ENCODE data around the gene MYO18B.

Gene MYO18B

DNA sequence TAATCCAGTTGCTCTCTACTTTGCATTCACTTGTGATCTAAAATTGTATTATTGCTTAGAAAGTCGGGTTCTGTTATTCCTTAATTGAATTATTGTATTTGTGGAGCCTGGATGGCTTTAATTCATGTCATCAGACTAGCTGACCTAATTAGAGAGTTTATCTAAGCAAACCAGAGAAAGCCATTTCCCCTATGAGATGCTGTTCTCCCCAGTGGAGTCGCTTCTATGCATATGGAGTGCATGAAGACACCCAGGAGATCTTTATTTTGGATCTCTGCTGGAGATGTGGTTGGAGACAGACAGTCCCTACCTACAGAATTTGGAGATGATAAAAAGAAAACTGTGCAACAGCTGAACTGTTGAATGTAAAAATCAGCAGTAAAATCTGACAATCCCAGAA, 45.2 kb upstream of the MYO18B start:
- no peak for TF ChIP-seq MYC (IDR thresholded peaks at IDR 0.05; ENCODE audit: low read depth, low read length)
- no peak for TF ChIP-seq POLR2A (IDR thresholded peaks at IDR 0.05; ENCODE audit: extremely low read depth, insufficient read length)
- no peak for TF ChIP-seq CTCF (IDR thresholded peaks at IDR 0.05; ENCODE audit: low read depth, low read length)
- no peak for TF ChIP-seq MAX (IDR thresholded peaks at IDR 0.05; ENCODE audit: low read depth, low read length)
- DNase-seq (ENCODE audit: low read depth): no peak
- no peak overlapping the region for H3K4me3 ChIP-seq (ENCODE audit: low read depth, low read length)

DNA sequence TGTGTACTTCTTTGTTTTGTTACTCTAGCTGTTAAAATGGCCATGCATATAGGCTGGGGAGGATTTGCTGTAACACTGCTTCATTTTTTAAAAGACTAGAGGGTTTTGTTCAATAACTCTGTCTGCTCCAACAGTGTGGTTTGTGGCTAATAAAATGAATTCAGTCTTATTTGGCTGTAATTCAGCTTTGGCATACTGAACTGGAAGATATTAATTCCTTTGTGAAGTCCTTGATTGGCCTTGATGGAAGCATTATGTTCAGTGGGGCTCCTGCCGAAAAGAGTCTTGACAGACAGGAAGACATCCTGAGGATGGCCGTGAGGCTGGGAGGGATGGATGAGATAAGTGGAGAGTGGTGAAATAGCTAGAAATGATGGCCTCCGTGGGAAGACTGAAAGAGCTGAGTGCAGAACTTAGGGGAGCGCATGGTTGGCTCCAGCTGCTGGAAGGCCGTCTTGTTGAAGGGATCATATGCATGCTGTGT, 44.8 kb upstream of the MYO18B start:
- H3K4me3 ChIP-seq (ENCODE audit: low read depth, low read length): no peak overlapping the region
- no peak for TF ChIP-seq MYC (IDR thresholded peaks at IDR 0.05; ENCODE audit: low read depth, low read length)
- no peak for TF ChIP-seq POLR2A (IDR thresholded peaks at IDR 0.05; ENCODE audit: extremely low read depth, insufficient read length)
- TF ChIP-seq CTCF (IDR thresholded peaks at IDR 0.05; ENCODE audit: low read depth, low read length): no peak
- TF ChIP-seq MAX (IDR thresholded peaks at IDR 0.05; ENCODE audit: low read depth, low read length): no peak
- no peak for DNase-seq (ENCODE audit: low read depth)

- TF ChIP-seq POLR2A (IDR thresholded peaks at IDR 0.05; ENCODE audit: extremely low read depth, insufficient read length) (no peak), CTCF (IDR thresholded peaks at IDR 0.05; ENCODE audit: low read depth, low read length) (no peak), MYC (IDR thresholded peaks at IDR 0.05; ENCODE audit: low read depth, low read length) (no peak), MAX (IDR thresholded peaks at IDR 0.05; ENCODE audit: low read depth, low read length) (no peak)
- no peak overlapping the region for H3K4me3 ChIP-seq (ENCODE audit: low read depth, low read length)
- DNase-seq (ENCODE audit: low read depth): no peak
These were observed 44.0 kb upstream of the MYO18B start for GRCh38 chr22:25697978-25698377.

DNA sequence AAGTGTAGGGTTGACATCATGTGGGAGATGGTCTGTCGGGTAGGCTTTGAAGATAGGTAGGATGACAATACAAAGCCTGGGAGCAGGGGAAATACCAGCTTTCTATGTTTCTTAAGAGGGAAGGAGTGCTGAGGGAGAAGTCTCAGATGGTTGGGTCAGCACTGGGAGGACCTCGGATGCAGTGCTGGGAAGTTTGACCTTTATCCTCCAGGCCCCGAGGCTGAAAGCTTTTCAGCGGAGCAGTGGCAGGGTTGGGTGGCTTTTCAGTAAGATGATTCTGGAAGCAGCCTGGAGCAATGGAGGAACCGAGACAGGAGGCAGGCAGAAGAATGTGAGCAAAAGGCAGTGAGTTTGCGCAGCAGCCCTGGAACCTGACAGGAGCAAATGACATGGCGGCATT, 43.5 kb upstream of the MYO18B start:
- TF ChIP-seq MAX (IDR thresholded peaks at IDR 0.05; ENCODE audit: low read depth, low read length): no peak
- no peak for DNase-seq (ENCODE audit: low read depth)

DNA sequence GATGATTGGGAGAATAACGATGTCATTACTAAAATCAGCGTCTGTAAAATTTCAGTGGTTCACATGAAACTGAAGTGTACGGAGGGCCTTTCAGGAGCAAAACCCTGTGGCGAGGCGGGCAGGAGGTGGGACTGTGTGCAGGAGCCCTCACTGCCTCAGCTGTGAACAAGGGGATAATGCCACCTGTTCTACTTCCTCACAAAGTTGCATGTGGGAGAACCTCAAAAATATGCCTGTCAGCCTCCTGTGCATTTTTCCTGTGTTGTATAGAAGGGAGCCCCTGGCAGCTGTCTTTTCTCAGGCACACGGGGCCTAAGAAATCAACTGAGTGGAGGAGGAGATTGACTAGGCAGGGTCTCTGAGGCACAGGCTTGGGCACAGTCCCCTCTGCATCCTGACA, 43.0 kb upstream of the MYO18B start:
- no peak for DNase-seq (ENCODE audit: low read depth)
- no peak overlapping the region for H3K4me3 ChIP-seq (ENCODE audit: low read depth, low read length)
- TF ChIP-seq CTCF (IDR thresholded peaks at IDR 0.05; ENCODE audit: low read depth, low read length) (no peak), MAX (IDR thresholded peaks at IDR 0.05; ENCODE audit: low read depth, low read length) (no peak), MYC (IDR thresholded peaks at IDR 0.05; ENCODE audit: low read depth, low read length) (no peak), POLR2A (IDR thresholded peaks at IDR 0.05; ENCODE audit: extremely low read depth, insufficient read length) (no peak)

More for the DNA sequence above, 43.5 kb upstream of the MYO18B start:
- H3K4me3 ChIP-seq (ENCODE audit: low read depth, low read length): no peak overlapping the region

DNA sequence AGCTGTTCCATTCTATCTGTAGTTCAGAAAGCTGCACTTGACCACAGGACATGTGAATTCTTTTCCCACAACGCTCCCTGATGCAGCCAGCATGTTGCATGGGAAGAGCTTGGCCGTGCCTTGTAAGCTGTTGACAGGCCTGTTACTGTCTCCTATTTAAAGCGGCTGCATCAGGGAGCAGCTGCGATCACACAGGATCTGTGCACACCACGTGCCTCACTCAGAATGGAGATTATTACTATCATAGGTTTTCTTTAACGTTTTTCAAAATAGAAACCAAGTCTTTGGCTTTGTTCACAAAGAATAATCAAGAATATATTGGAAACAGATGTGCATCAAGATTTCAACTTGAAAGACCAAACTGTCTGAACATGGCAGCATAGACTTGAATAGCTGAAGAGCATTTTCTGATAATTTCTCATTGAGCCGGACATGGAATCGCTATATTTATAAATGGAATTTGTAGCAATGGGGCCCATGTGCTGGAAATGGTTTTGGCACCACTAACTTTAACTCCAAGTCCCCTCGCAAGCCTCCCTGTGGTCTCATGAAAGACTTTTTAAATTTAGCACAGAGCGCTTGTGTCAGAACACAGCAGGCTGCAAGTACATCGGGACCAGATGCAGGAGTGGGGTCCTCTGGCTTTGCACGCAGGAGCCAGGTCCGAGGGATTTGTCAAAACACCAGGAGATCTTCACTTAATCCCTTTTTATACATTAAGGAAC, 40.8 kb upstream of the MYO18B start:
- TF ChIP-seq CTCF (IDR thresholded peaks at IDR 0.05; ENCODE audit: low read depth, low read length) (no peak), POLR2A (IDR thresholded peaks at IDR 0.05; ENCODE audit: extremely low read depth, insufficient read length) (no peak), MYC (IDR thresholded peaks at IDR 0.05; ENCODE audit: low read depth, low read length) (no peak), MAX (IDR thresholded peaks at IDR 0.05; ENCODE audit: low read depth, low read length) (no peak)
- no peak for DNase-seq (ENCODE audit: low read depth)
- no peak overlapping the region for H3K4me3 ChIP-seq (ENCODE audit: low read depth, low read length)

Data from NB4 (cell line).